H9 (cell line): ENCODE measurements around the gene PIRT. TPM values are rescaled to one million over a fixed set of nuclear protein-coding genes. Genes with fewer than 3 reads are reported as not detected.

Source experiments
- DNase-seq: peaks from one replicate; pipeline ENCODE4 v3.0.0-alpha.2; 2017
- H2AFZ ChIP-seq: one replicate; pipeline ENCODE4 v1.6.1; 2013; ENCODE audit warnings: mild to moderate bottlenecking, low read length, control low read depth, moderate library complexity
- H2AK5ac ChIP-seq: 2 replicates; pipeline ENCODE4 v1.6.1; 2013; ENCODE audit warnings: low read length, control low read depth, mixed read lengths; ENCODE audit not compliant: insufficient read length
- H2BK120ac ChIP-seq: one replicate; pipeline ENCODE4 v1.6.1; 2013; ENCODE audit warnings: low read depth, mild to moderate bottlenecking, low read length, control low read depth, inconsistent platforms; ENCODE audit not compliant: poor library complexity, severe bottlenecking
- H2BK12ac ChIP-seq: 2 replicates; pipeline ENCODE4 v1.6.1; 2013; ENCODE audit warnings: low read length, control low read depth, mixed read lengths, low read depth; ENCODE audit not compliant: insufficient read length
- H2BK15ac ChIP-seq: 2 replicates; pipeline ENCODE4 v1.6.1; 2013; ENCODE audit warnings: low read depth, low read length, control low read depth
- H2BK20ac ChIP-seq: one replicate; pipeline ENCODE4 v1.6.1; 2013; ENCODE audit warnings: low read depth, mild to moderate bottlenecking, low read length, control low read depth, inconsistent platforms; ENCODE audit not compliant: poor library complexity, severe bottlenecking
- H2BK5ac ChIP-seq: 2 replicates; pipeline ENCODE4 v1.6.1; 2013; ENCODE audit warnings: low read length, control low read depth, mixed read lengths; ENCODE audit not compliant: insufficient read length
- H3K14ac ChIP-seq: 2 replicates; pipeline ENCODE4 v1.6.1; 2013; ENCODE audit warnings: low read length, control low read depth; ENCODE audit not compliant: insufficient read depth
- H3K18ac ChIP-seq: 2 replicates; pipeline ENCODE4 v1.6.1; 2013; ENCODE audit warnings: low read depth, mild to moderate bottlenecking, mixed read lengths, low read length, control low read depth; ENCODE audit not compliant: insufficient read length
- H3K23ac ChIP-seq: 2 replicates; pipeline ENCODE4 v1.6.1; 2013; ENCODE audit warnings: low read length, control low read depth, mixed read lengths, low read depth; ENCODE audit not compliant: insufficient read length
- H3K23me2 ChIP-seq: 2 replicates; pipeline ENCODE4 v1.6.1; 2013; ENCODE audit warnings: low read depth, mild to moderate bottlenecking, mixed read lengths, low read length, control low read depth; ENCODE audit not compliant: insufficient read length, poor library complexity, severe bottlenecking
- H3K27ac ChIP-seq: 2 replicates; pipeline ENCODE4 v1.5.1; 2013; ENCODE audit warnings: low read length, control low read depth, mixed read lengths, low read depth; ENCODE audit not compliant: insufficient read length
- H3K27me3 ChIP-seq: 2 replicates; pipeline ENCODE4 v1.6.1; 2013; ENCODE audit warnings: low read length, control low read depth, inconsistent platforms; ENCODE audit not compliant: insufficient read depth
- H3K4ac ChIP-seq: 2 replicates; pipeline ENCODE4 v1.6.1; 2013; ENCODE audit warnings: low read depth, mild to moderate bottlenecking, control low read depth, inconsistent platforms, low read length, moderate library complexity
- H3K4me1 ChIP-seq: 2 replicates; pipeline ENCODE4 v1.6.1; 2013; ENCODE audit warnings: low read length, control low read depth, inconsistent platforms; ENCODE audit not compliant: insufficient read depth
- H3K4me2 ChIP-seq: 2 replicates; pipeline ENCODE4 v1.6.1; 2013; ENCODE audit warnings: low read length, control low read depth, mixed read lengths; ENCODE audit not compliant: insufficient read length, insufficient read depth
- H3K56ac ChIP-seq: 2 replicates; pipeline ENCODE4 v1.6.1; 2013; ENCODE audit warnings: low read depth, mild to moderate bottlenecking, mixed read lengths, low read length, control low read depth; ENCODE audit not compliant: insufficient read length
- H3K79me1 ChIP-seq: 2 replicates; pipeline ENCODE4 v1.6.1; 2013; ENCODE audit warnings: low read depth, mild to moderate bottlenecking, moderate library complexity, low read length, control low read depth, inconsistent platforms; ENCODE audit not compliant: insufficient read depth, poor library complexity, severe bottlenecking
- H3K79me2 ChIP-seq: 2 replicates; pipeline ENCODE4 v1.6.1; 2013; ENCODE audit warnings: low read length, control low read depth, inconsistent platforms; ENCODE audit not compliant: insufficient read depth
- H3K9ac ChIP-seq: 2 replicates; pipeline ENCODE4 v1.6.1; 2013; ENCODE audit warnings: low read length, control low read depth, mixed read lengths; ENCODE audit not compliant: insufficient read length; ENCODE audit errors: extremely low read depth
- H3K9me3 ChIP-seq: one replicate; pipeline ENCODE4 v1.6.1; 2013; ENCODE audit warnings: low read depth, low read length, inconsistent platforms; ENCODE audit not compliant: control insufficient read depth
- H3T11ph ChIP-seq: one replicate; pipeline ENCODE4 v1.6.1; 2013; ENCODE audit warnings: mild to moderate bottlenecking, low read length, control low read depth, inconsistent platforms
- H4K20me1 ChIP-seq: one replicate; pipeline ENCODE4 v1.6.1; 2013; ENCODE audit not compliant: control insufficient read depth, insufficient read length, insufficient read depth
- H4K5ac ChIP-seq: 2 replicates; pipeline ENCODE4 v1.6.1; 2013; ENCODE audit warnings: low read depth, mild to moderate bottlenecking, mixed read lengths, low read length, control low read depth; ENCODE audit not compliant: insufficient read length
- H4K8ac ChIP-seq: replicated peaks from 2 replicates; pipeline ENCODE4 v1.6.1; 2013; ENCODE audit warnings: low read length, control low read depth, mixed read lengths, low read depth; ENCODE audit not compliant: insufficient read length
- H4K91ac ChIP-seq: 2 replicates; pipeline ENCODE4 v1.6.1; 2013; ENCODE audit warnings: low read depth, mild to moderate bottlenecking, moderate library complexity, mixed read lengths, low read length, control low read depth; ENCODE audit not compliant: insufficient read length
- H3K27ac Mint-ChIP-seq, 3 experiments: 2 replicates in 2 of 3; 3 replicates in 1 of 3; pipeline ENCODE4 v1.8.0; 2020 to 2021; ENCODE audit warnings: mixed read lengths in 3 of 3, mild to moderate bottlenecking in 1 of 3, moderate library complexity in 1 of 3
- H3K27me3 Mint-ChIP-seq: 2 replicates; pipeline ENCODE4 v1.8.0; 2021; ENCODE audit warnings: low read depth, mild to moderate bottlenecking, moderate library complexity, mixed read lengths
- H3K36me3 Mint-ChIP-seq, 3 experiments: 2 replicates in 2 of 3; 3 replicates in 1 of 3; pipeline ENCODE4 v1.8.0; 2020 to 2021; ENCODE audit warnings: low read depth in 3 of 3, mixed read lengths in 3 of 3; ENCODE audit not compliant: insufficient read depth in 1 of 3
- H3K4me1 Mint-ChIP-seq, 2 experiments: 2 replicates each; pipeline ENCODE4 v1.8.0; 2020; ENCODE audit warnings: mixed read lengths in 2 of 2
- H3K4me3 Mint-ChIP-seq, 2 experiments: 2 replicates in 1 of 2; 3 replicates in 1 of 2; pipeline ENCODE4 v1.8.0; 2020 to 2021; ENCODE audit warnings: mild to moderate bottlenecking in 2 of 2, mixed read lengths in 2 of 2, moderate library complexity in 1 of 2
- H3K9me3 Mint-ChIP-seq, 2 experiments: 2 replicates in 1 of 2; 3 replicates in 1 of 2; pipeline ENCODE4 v1.8.0; 2020; ENCODE audit warnings: mild to moderate bottlenecking in 2 of 2, mixed read lengths in 2 of 2, moderate library complexity in 1 of 2
- CTCF ChIP-seq: fragments of 200-600 bp; sonication (generic); conservative IDR thresholded peaks from 3 replicates; pipeline ENCODE4 v1.8.0; 2021; ENCODE audit warnings: antibody characterized with exemption, mild to moderate bottlenecking
- WGBS: extraction: QIAGEN DNeasy Blood & Tissue Kit; methylation state at CpG from one replicate; pipeline ENCODE4 v1.1.7; 2013; ENCODE audit warnings: missing lambda C conversion rate, low lambda C conversion rate, mixed read lengths; ENCODE audit not compliant: insufficient read length; ENCODE audit errors: extremely low coverage; 5-methylcytosine and 5-hydroxymethylcytosine counted together
- total RNA-seq: library from RNA; stranded (reverse); gene quantifications from 2 replicates; pipeline ENCODE4 v1.2.1, GENCODE V29; 2021

PIRT gene
- total RNA-seq, 1 experiment from 2014 or later = not detected

GRCh38 chr17:10827898-10828552, 9.9 kb downstream of the PIRT start:
- peaks cover 16% of the 10 kb centered on the region; the same call in 1 of the 2 replicates for H3K4me1 ChIP-seq
- H2BK5ac ChIP-seq = no peak overlapping the region
- H3K4me3 Mint-ChIP-seq = no peak overlapping the region
- no peak overlapping the region for H3K14ac ChIP-seq
- no peak overlapping the region for H3K56ac ChIP-seq
- H2BK120ac ChIP-seq = no peak overlapping the region
- no peak overlapping the region for H3K27ac Mint-ChIP-seq
- H2AK5ac ChIP-seq = no peak overlapping the region
- no peaks in the 10 kb centered on the region for H3K79me2 ChIP-seq
- no peak overlapping the region for H3K4ac ChIP-seq
- no peak for DNase-seq
- no peaks in the 10 kb centered on the region for H4K20me1 ChIP-seq
- H2BK12ac ChIP-seq = no peak overlapping the region
- no peak overlapping the region for H2BK20ac ChIP-seq
- H3K9me3 Mint-ChIP-seq = no peaks in the 10 kb centered on the region
- H3K4me1 Mint-ChIP-seq = peaks cover 25 to 30% of the 10 kb centered on the region in 2 experiments
- H3K23me2 ChIP-seq = no peaks in the 10 kb centered on the region
- H3K23ac ChIP-seq = no peak overlapping the region
- H3K27me3 Mint-ChIP-seq = no peaks in the 10 kb centered on the region; the same call in 1 of the 2 replicates
- no peak overlapping the region for H3K18ac ChIP-seq
- H3K4me2 ChIP-seq = no peak overlapping the region
- H3K79me1 ChIP-seq = no peaks in the 10 kb centered on the region
- no peak for TF ChIP-seq CTCF
- WGBS = no CpG with 5 or more reads among the region's 5 CpGs
- H4K8ac ChIP-seq = no peak overlapping the region
- H3K9ac ChIP-seq = no peak overlapping the region
- no peak overlapping the region for H4K91ac ChIP-seq
- no peaks in the 10 kb centered on the region for H3K27me3 ChIP-seq
- H2AFZ ChIP-seq = no peak overlapping the region
- H3K36me3 Mint-ChIP-seq = no peaks in the 10 kb centered on the region; a peak in 1 of 7 replicates
- no peak overlapping the region for H2BK15ac ChIP-seq
- no peak overlapping the region for H3T11ph ChIP-seq
- H3K9me3 ChIP-seq = no peaks in the 10 kb centered on the region
- H3K27ac ChIP-seq = no peak overlapping the region
- no peak overlapping the region for H4K5ac ChIP-seq
